NOMO-1 (cell line): Measurements from ENCODE around the gene ATP11A.
"Not testable (repeated sequence)": the region's sequence is repeated elsewhere in the genome, so short reads cannot be mapped to it uniquely, and the experiment has no call there.

Experiments
- DNase-seq, 2 experiments: peaks; one replicate each; lab custom pipeline; 2025; ENCODE audit not compliant: unreplicated experiment in 2 of 2; lab: John Stamatoyannopoulos, UW

ATP11A gene

DNA sequence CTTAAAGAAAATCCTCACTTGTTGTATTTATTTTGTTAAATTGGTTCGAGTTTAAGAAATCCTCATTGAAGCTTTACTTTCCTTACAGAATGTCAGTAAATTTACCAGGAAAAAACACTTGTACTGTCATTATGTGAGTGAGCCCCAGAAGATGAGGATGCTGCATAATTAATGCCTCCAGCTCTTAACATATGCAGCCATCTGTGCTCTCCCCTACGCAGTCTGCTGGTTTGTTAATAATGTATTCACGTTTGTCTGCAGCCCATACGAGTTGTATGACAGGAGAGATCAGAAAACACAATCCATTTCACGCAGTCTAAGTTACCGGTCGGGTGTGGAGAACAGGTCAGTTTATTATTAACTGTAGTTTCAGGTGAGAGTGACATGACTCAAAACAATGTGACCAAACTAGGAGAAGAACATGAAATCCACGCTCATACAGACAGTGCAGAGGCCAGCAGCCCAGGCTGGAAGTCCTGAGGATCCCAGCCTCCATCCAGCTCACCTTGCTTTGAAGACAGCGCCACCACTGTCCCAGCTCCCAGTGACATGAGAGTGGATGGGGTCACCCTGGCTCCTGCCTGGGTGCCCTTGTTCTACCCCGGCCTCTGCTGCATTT is 19.8 kb upstream of the ATP11A start:
- DNase-seq, result no peak

DNA sequence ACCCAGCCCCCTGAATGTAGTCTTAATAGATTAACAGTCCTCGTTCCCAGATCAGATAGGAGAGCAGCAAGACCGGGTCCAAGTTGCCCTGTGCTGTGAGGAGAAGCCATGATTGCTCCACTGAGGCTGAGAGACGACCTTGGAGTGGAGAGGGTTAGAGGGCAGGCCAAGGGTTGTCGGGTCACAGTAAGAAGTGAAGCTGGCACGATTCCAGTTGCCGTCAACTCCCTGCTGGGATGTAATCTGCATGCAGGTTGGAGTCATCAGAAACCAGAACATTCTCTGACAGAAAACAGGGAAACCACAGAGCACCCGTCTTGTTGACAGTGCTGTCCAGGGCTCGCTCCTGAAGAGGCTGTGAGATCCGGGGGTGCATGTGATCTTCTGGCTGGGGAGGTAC is 19.0 kb upstream of the ATP11A start:
- DNase-seq, result no peak

DNA sequence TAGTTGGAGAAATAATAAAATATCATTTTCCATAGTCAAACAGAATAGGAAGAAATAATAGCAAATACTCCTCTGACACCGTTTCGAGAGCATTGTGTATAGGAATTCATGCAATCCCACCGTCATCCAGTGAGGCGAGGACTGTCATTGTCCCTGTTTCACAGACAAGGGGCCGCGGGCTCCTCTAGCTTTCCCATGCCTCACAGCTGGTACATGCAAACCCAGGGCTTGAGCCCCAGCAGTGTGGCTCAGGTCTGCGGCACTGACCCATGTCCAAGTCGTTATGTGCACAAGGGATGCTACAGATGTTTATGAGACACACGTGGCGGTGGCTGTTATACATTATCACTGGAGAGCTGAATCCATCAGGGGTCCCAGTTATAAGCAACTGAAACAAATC is 18.5 kb upstream of the ATP11A start:
- no peak for DNase-seq

DNA sequence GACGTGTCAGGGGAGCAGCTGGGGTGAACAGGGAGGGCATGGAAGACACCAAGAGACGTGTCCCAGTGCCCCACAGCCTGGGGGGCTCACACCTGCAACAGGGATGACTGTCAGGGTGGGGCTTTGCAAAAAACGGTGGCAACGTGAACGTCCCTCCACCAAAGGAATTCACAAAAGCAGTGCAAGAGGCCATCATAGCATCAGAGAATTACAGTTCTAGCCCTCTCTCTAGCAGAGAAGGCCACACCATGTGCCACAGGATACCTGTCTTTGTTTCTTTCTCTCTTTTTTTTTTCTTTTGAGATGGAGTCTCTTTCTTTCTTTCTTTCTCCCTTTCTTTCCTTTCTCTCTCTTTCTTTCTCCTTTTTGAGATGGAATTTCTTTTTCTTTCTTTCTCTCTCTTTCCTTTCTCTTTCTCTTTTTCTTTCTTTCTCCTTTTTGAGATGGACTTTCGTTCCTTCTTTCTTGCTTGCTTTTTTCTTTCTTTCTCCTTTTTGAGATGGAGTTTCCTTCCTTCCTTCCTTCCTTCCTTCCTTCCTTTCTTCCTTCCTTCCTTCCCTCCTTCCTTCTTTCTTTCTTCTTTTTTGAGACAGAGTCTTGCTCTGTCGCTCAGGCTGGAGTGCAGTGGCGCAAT is 17.1 kb upstream of the ATP11A start:
- DNase-seq, result no peak

DNA sequence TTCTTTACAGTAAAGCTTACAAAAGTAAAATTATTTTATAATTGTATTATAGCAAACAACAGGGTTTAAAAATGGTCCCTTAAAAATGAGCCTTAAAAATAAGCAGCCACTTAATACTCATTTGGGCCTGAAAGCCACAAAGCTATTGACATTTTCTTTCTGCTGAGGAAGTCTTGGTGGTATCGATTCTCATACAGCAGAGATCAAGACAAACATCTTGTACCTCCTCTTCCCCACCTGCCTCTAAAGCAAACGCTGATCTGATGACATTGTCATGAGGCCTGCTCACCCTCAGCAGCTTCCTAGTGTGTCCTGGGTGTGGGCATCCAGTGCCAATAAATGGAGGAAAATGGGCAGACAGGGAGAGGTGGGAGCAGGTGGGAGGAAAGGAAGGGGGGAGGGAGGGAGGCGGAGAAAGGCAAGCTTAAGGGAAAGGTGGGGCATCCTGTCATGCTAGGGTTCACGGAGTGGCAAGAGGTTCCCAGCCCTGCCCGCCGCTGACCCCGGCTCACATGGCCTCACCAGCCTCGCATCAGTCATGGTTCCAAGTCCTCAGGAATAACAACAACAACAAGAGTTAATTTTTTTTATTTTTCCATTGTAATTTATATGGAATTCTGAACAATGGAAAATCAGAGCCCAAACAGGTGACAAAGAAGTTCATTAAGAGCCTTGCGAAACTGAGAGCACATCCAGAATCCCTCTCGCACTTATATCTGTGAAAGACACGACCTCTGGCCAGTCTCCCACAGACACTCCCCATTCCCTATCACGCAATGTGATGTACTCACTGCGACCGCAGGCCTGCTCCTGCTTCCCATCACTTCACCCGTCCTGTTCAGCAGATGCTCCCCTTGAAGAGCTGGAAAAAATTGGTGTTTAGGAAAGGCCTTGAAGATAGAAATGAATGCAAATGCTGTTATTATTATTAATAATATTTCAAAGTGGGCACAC is 15.1 kb upstream of the ATP11A start:
- DNase-seq, result no peak

DNA sequence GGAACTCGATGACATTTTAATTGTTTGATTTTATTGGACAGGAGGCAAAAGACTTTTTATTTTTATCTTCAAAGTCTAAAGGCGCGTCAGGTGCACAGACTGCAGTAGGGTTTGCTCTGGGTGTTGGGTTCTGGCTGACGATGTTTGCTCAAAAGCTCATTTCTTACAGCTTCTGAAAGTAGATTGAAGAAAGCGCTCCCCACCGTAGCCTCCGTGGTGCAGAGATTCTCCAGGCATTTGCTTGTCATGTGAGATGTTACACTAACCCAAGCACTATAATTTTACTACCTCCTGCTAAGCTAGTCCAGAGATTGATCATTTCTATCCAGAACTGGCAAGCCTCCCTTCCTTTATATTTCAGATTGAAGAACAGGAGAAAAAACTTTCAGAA is 14.5 kb upstream of the ATP11A start:
- no peak for DNase-seq

DNA sequence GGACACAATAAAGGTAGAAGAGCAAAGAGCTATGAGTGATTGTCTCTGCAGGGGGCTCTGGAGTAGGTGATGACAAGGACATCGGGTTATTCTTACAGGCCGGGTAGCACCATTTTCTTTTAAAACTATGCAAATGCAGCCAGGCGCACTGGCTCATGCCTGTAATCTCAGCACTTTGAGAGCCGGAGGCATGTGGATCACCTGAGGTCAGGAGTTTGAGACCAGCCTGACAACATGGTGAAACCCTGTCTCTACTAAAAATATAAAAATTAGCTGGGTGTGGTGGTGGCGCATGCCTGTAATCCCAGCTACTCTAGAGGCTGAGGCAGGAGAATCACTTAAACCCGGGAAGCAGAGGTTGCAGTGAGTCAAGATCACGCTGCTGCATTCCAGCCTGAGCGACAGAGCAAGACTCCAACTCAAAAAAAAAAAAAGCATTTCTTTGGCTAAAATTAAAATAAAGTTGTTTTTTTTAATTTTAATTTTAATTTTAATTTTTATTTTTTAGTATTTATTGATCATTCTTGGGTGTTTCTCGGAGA is 12.3 kb upstream of the ATP11A start:
- not testable (repeated sequence) for DNase-seq

DNA sequence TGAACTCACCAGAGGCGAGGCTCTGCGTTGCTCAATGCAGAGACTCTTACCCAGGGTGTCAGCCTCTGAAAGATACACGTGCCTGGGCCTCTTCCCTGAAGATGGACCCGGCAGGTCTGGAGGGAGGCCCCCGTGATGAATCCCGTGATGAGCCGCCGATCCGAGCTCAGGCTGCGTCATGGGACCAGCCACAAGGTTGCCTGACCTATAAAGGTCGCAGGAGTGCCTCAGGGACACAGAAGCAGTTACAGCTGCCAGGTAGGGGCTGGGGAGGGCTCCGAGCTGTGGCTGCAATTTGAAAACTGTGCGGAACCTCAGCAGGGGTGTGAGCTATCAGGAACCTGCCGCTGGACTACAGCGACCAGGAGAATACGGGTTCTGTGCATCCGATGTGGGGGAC is 10.5 kb upstream of the ATP11A start:
- DNase-seq, result no peak

DNA sequence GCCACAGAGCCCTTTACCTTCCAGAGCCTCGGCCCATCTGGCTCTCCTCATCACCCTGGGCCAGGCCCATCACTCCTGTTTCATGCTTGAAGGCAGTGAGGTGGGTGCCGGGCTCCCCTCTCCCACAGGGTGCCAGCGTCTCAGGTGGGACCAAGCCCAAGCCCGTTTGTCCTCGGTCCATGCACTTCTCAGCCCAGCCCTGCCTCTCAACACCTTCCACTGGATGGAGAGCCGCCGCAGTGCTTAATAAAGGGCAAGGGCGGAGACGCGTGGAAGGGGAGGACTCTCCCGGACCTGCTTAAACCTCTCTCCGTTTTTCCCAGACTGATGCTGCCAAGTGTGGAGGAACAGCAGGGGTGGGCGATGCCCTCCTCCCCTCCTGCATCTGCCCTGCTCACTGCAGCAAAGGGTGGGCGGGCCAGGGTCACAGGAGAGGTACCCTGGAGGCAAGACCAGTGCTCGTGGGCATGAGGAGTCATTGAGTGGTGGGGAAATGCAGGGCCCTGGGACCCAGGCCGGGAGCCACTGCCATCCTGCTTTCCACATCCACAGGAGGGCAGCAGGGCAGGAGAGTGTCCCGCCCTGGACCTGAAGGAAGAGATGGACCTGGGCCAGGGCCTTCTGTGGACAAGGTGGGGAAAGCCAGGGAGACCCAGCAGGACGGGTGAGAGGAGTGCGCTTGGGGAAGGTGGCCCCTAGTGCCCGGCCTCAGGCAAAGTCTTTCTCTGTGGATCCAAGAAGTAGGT is 9.7 kb upstream of the ATP11A start:
- no peak for DNase-seq

DNA sequence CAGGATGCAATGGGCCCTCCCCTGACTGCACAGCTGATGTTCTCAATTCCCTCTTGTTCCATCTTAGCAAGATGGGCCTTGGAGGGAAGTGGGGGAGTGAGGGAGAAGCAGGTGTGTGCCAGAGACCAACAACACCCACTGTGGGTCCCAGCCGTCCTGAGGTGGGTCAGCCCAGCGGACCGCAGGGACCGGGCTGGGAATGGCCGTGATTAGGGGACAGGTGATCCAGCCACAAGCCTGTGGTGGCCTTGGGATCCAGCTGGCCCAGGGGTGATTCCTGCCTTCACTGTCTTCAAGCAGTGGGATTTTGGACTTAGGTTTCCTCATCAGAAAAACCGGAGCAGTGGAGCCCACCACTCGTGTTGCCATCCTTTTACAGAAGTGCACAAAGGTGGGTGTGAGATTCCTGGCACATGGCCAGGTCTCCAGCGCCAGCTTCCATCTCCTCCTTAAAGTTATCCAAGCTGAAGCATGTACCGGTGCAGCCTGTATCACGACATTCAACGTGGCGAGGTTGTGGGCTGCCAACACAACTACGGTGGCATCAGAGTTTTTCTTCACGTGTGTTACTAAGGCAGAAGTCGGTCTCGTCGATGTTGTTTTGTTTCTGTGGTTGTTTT is 9.0 kb upstream of the ATP11A start:
- no peak for DNase-seq

DNA sequence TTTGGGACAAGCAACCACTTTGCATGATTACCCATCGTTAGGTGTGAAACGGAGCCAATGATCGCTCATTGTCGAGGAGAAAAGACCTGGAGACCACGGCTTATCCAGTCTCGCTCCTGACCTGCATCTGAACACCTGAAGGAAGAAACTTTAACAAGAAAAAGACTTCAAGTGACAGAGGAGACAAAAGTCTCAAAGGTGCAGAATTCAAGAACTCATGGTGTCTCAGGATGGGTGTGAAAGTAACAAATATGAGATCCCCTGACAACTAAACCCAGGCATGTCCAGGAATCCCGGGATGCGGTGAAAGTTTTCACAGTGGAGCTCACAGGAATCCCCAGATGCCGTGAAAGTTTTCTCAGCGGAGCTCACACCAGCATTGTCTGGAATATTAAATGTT is 6.3 kb upstream of the ATP11A start:
- no peak for DNase-seq

DNA sequence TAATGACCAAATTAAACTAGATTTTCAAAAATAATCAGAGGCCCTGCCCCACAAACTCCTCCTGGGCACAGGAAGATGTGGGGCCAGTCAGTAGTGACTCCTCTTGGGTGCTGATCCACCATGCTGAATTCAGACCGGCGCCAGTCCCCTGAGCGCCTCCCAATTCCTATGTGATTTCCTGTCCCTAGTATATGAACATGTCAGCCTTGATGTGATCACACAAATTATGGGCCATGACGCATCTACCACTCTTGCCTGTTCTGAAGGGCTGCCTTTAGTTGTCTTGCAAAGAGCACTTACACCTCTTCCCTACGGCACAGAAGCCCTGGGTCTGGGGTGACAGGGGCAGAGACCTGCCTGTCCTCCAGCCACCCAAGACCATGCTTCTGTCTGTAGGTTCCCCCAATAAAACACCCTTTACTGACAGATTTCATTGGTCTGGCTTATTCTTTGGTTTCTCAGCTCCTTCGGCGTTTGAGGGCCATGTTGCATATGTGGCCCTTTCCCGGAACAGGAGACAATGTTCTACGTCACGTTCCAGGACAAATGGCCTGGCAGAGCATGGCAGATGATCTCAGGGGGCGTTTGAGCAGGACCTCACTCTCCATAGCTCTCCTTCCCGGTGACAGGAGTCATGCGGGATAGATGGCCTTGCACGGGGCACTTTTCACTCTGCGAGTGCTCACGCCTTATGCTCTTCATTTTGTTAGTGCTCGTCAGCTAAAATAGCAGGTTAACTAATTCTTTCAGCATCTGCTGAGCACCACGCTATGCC is 5.6 kb upstream of the ATP11A start:
- DNase-seq, result no peak

DNA sequence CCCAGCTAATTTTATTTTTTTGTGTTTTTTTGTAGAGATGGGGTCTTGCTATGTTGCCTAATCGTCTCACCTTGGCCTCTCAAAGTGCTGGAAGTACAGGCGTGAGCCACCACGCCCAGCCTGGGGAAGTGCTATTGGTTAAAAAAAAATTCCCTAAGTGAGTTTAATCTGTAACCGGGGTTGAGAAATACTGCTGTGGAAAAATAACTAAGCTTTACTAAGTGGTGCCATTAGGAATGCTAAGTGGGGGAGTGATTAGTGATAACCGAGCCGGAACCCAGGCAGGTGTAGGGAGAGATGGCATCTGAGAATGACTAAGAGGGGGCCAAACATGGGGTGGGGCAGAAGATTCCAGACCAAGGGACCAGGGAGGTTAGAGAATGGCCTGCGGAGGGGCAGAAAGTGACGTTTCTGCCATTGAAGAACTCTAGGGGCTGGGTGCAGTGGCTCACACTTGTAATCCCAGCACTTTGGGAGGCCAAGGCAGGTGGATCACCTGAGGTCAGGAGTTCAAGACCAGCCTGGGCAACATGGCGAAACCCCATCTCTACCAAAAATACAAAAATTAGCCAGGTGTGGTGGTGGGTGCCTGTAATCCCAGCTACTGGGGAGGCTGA is 4.5 kb upstream of the ATP11A start:
- DNase-seq, result not testable (repeated sequence)

DNA sequence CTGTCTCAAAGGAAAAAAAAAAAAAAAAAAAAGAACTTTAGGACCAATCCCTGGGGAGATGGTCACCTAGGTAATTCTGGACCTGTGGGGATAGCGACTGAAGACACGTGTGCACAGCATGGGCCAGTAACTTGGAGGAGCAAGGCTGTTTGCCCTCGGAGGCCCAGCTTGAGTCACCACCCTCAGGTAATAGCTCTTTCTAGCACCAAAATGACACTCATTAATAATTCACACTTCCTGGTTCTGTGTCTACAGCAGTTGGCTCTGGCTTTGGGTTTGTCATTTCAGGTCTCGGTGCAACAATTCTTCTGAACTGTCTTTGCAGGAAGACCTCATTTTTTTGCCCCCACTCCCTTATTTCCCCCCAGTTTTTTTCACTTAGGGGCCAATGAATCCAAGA is 3.9 kb upstream of the ATP11A start:
- no peak for DNase-seq

DNA sequence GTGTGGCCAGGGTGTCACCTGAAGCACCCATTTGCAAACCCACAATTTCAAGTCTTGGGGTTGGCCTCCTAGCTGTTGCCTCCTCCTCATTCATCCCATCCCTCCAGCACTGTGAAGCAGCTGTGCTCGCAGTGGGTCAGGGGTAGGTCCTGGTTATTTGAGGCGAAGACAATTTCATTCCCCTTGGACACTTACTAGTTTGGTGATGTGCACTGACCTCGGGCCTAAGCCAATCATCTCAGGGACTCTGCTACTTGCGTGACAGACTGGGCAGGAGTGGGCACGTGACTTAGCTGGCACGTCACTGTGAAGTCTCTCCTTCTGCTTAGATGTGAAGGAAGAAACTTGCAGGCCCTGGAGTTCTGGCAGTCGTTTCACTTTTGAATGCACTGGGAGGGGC is 3.5 kb upstream of the ATP11A start:
- DNase-seq, result no peak

DNA sequence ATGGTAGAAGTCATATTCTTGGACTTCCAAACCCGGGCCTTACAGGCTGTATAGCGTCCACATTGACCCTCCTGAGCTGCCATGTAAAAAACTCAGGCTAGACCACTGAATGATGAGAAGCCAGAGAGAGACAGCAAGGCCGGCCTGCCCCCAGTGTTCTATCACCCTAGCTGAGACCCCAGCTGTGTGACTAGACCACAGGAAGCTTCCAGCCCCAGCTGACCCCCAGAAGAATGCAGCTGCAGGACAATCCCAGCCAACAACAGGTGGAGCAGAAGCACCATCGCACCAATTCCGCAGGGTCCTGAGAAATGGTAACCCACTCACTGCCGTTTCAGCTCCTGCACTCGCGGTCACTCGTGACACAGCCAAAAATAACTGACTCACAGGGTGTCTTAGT is 2.9 kb upstream of the ATP11A start:
- no peak for DNase-seq

DNA sequence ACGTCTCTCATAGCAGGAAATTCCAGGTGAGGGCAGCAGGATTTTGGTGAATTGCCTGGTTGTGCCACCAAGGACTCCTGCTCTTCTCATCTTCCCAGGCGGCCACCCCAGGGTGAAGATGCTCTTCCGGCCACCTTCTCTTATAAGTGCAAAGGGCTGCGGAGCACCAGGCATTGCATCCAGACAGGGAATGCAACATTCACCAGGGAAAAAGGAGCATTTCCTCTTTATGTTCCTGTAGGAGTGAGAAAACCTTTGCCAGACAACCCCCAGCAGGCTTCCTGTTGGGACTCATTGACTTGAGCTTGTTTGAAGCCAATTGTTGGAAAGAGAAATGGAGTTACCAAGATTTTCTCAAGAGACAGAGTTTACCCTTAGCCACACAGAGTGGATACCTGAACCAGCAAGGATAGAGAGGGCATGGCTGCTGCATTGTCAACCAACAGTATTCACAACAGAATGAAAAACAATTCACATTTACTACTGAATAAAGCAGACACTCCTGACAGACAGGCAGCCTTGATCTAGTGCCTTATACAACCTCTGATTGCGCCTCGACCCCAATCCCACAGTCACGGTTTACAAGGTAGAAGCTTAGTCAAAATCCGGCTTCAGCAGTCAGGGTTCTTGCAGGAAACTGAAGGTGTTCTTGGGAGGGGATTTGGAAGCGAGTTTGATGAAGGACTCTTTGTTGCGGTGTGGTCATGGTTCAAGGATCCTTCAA is 1.8 kb upstream of the ATP11A start:
- no peak for DNase-seq

DNA sequence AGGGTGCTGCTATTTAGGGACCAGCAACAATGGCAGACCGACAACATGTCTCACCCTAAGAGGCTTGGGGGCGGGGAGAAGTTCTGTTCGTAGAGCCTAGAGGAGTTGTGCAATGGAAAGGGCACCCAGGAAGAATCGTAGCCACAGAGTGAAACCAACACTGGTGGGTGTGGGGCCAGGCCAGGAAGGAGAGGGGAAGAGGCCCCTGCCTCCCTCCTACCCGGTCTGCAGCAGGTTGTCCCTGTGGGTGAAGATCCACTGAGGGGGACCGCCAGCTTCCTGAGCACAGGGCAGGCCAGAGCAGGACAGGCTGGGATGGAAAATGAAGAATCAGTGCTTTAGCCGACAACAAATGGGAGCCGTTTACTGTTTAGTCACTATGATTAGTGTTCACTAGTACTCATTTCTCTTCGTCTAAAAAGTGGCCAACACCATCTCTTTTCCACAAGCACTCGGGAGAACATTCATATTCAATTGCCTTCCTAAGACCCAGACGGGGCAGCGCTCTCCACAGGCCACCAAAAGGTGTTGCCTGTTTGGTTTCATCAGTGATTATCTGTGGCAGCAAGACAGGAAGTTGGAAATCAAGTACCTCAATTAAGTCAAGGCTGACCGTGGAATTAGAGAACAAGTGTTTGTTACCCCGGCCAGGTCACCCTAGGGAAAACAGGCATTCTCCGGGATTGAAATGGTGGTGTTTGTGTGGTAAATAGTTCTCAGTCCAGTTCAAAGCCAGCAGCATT is 1.1 kb upstream of the ATP11A start:
- DNase-seq, result peak; percentile 28 to 56
